Esophagus squamous epithelium (tissue), 5 donors: ENCODE results near the gene GSG1L. TPM values are rescaled to one million over a fixed set of nuclear protein-coding genes. Genes with fewer than 3 reads are reported as not detected.

ENCODE experiments used
- DNase-seq: peaks from one replicate; lab custom pipeline; 2025; lab: John Stamatoyannopoulos, UW
- H3K27ac ChIP-seq, 4 donors: fragments of 200-600 bp; sonication (generic); one replicate each; pipeline ENCODE4 v1.5.1; 2016 to 2019; ENCODE audit warnings: mild to moderate bottlenecking in 1 of 4
- H3K27me3 ChIP-seq, 4 donors: fragments of 200-600 bp; sonication (generic); 1 replicate in 3 of 4; 2 replicates in 1 of 4; pipeline versions ENCODE4 v1.5.1 to v1.6.0; 2017 to 2021; ENCODE audit warnings: antibody characterized with exemption in 1 of 4
- H3K36me3 ChIP-seq, 3 donors: fragments of 200-600 bp; sonication (generic); one replicate each; pipeline ENCODE4 v1.5.1; 2016 to 2019
- H3K4me1 ChIP-seq, 3 donors: fragments of 200-600 bp; sonication (generic); one replicate each; pipeline ENCODE4 v1.5.1; 2017 to 2019
- H3K4me3 ChIP-seq, 4 donors: fragments of 200-600 bp; sonication (generic); 1 replicate in 3 of 4; 2 replicates in 1 of 4; pipeline ENCODE4 v1.5.1; 2016 to 2019; ENCODE audit warnings: mild to moderate bottlenecking in 2 of 4, moderate library complexity in 1 of 4
- H3K9me3 ChIP-seq, 3 donors: fragments of 200-600 bp; sonication (generic); one replicate each; pipeline ENCODE4 v1.5.1; 2016 to 2019
- CTCF ChIP-seq, 6 experiments: fragments of 450-650 bp in 4 of 6; fragments of 200-600 bp in 2 of 6; sonication (generic) in 2 of 6; IDR thresholded peaks; one replicate each; pipeline ENCODE4 v1.5.1; 2016 to 2019; ENCODE audit warnings: antibody characterized with exemption in 6 of 6, mild to moderate bottlenecking in 4 of 6, moderate library complexity in 4 of 6
- POLR2A ChIP-seq, 4 donors: fragments of 450-650 bp; IDR thresholded peaks; one replicate each; pipeline ENCODE4 v1.6.1; 2017; ENCODE audit warnings: antibody characterized with exemption in 4 of 4, mild to moderate bottlenecking in 4 of 4, moderate library complexity in 3 of 4
- WGBS, 2 donors: methylation state at CpG; one replicate each; pipeline ENCODE4 v1.1.5; 2018; 5-methylcytosine and 5-hydroxymethylcytosine counted together
- intact Hi-C: fragments of 100-400 bp; cut with DNase I; formaldehyde crosslinking; loops from one replicate; pipeline ENCODE4 v1.15.0; 2022
- total RNA-seq, 4 donors: library from RNA; depleted of rRNA; stranded (reverse); fragments of >200 nt; gene quantifications; one replicate each; pipeline ENCODE4 v1.1.0, GENCODE V29; 2016
- donor health status: DM: yes; HTN: yes; CAD: no.

The GSG1L gene
- total RNA-seq, 4 donors from 2014 or later: under 0.01 to 0.21 TPM; not detected in 2

- 79 to 88% methylated on average over 10 of the region's 10 CpGs for WGBS, 2 donors
- Histone ChIP-seq H3K4me1 (no peaks in the 10 kb centered on the region), H3K9me3 (no peaks in the 10 kb centered on the region), H3K27me3 (peaks cover 0 to 5% (median 0%) of the 10 kb centered on the region in 4 donors), H3K36me3 (no peaks in the 10 kb centered on the region), H3K27ac (no peak overlapping the region), H3K4me3 (no peak overlapping the region)
- intact Hi-C loops: no loop called here
- TF ChIP-seq CTCF (IDR thresholded peaks at IDR 0.05): no peak
- no peak for TF ChIP-seq POLR2A (IDR thresholded peaks at IDR 0.05)
- no peak for DNase-seq
Observed at GRCh38 chr16:28041615-28042014, 21.9 kb downstream of the GSG1L start.

GRCh38 chr16:28040039-28040438, 23.5 kb downstream of the GSG1L start:
- no peak overlapping the region for H3K4me3 ChIP-seq
- TF ChIP-seq CTCF (IDR thresholded peaks at IDR 0.05): no peak
- TF ChIP-seq POLR2A (IDR thresholded peaks at IDR 0.05): no peak
- intact Hi-C loops: no loop called here
- H3K27ac ChIP-seq: no peak overlapping the region
- peaks cover 0 to 6% (median 0%) of the 10 kb centered on the region in 4 donors for H3K27me3 ChIP-seq
- no peak for DNase-seq
- H3K9me3 ChIP-seq: no peaks in the 10 kb centered on the region
- 58 to 68% methylated on average over 8 of the region's 8 CpGs for WGBS, 2 donors
- H3K4me1 ChIP-seq: no peaks in the 10 kb centered on the region
- no peaks in the 10 kb centered on the region for H3K36me3 ChIP-seq

GRCh38 chr16:28039493-28039892, 24.0 kb downstream of the GSG1L start:
- 97 to 98% methylated on average over 9 to 10 of the region's 10 CpGs for WGBS, 2 donors
- Histone ChIP-seq H3K36me3 (no peaks in the 10 kb centered on the region), H3K27me3 (peaks cover 0 to 11% (median 0%) of the 10 kb centered on the region in 4 donors), H3K9me3 (no peaks in the 10 kb centered on the region), H3K4me1 (no peaks in the 10 kb centered on the region), H3K4me3 (no peak overlapping the region), H3K27ac (no peak overlapping the region)
- no peak for DNase-seq
- intact Hi-C loops: no loop called here
- TF ChIP-seq CTCF (IDR thresholded peaks at IDR 0.05) (no peak), POLR2A (IDR thresholded peaks at IDR 0.05) (no peak)

GRCh38 chr16:28038409-28038808, 25.1 kb downstream of the GSG1L start:
- WGBS, 2 donors: 54 to 65% methylated on average over 12 of the region's 12 CpGs
- DNase-seq: no peak
- Histone ChIP-seq H3K9me3 (no peaks in the 10 kb centered on the region), H3K27me3 (peaks cover 0 to 13% (median 0%) of the 10 kb centered on the region in 4 donors), H3K4me1 (no peaks in the 10 kb centered on the region), H3K4me3 (no peak overlapping the region), H3K36me3 (no peaks in the 10 kb centered on the region), H3K27ac (no peak overlapping the region)
- intact Hi-C loops: no loop called here
- no peak for TF ChIP-seq POLR2A (IDR thresholded peaks at IDR 0.05)
- no peak for TF ChIP-seq CTCF (IDR thresholded peaks at IDR 0.05)

- no peak for TF ChIP-seq CTCF (IDR thresholded peaks at IDR 0.05)
- no peak for TF ChIP-seq POLR2A (IDR thresholded peaks at IDR 0.05)
- Histone ChIP-seq H3K4me3 (no peak overlapping the region), H3K4me1 (no peaks in the 10 kb centered on the region), H3K36me3 (no peaks in the 10 kb centered on the region), H3K27me3 (peaks cover 0 to 13% (median 0%) of the 10 kb centered on the region in 4 donors), H3K9me3 (no peaks in the 10 kb centered on the region), H3K27ac (no peak overlapping the region)
- 62 to 64% methylated on average over 6 of the region's 10 CpGs for WGBS, 2 donors
- intact Hi-C loops: no loop called here
- no peak for DNase-seq
Observed at GRCh38 chr16:28035866-28036393, 27.6 kb downstream of the GSG1L start.
